Transverse colon (tissue), 4 donors: ENCODE measurements around the gene TBCB.

Source experiments
- CTCF ChIP-seq, 5 experiments: fragments of 200-600 bp in 3 of 5; fragments of 450-650 bp in 2 of 5; sonication (generic) in 3 of 5; IDR thresholded peaks; 1 replicate in 2 of 5; 2 replicates in 3 of 5; pipeline ENCODE4 v1.5.1; 2016 to 2017; ENCODE audit warnings: antibody characterized with exemption in 5 of 5, inconsistent platforms in 3 of 5, mild to moderate bottlenecking in 2 of 5, moderate library complexity in 1 of 5
- POLR2A ChIP-seq: fragments of 450-650 bp; IDR thresholded peaks from one replicate; pipeline ENCODE4 v1.6.1; 2016; ENCODE audit warnings: antibody characterized with exemption, mild to moderate bottlenecking, moderate library complexity
- POLR2AphosphoS5 ChIP-seq, 3 donors: sonication (generic); formaldehyde crosslinking; IDR thresholded peaks; one replicate each; pipeline ENCODE4 v1.6.1; 2016; ENCODE audit warnings: antibody characterized with exemption in 3 of 3

- TF ChIP-seq CTCF (IDR thresholded peaks at IDR 0.05) (no peak), POLR2A (no peak), POLR2AphosphoS5 (IDR thresholded peaks at IDR 0.05) (no peak)
Measured at GRCh38 chr19:36125557-36125956, 10.3 kb downstream of the TBCB start.
